Measurements from ENCODE around the gene YPEL2.
A peak's percentile ranks its signal among the peaks of the same experiment; 100 is the strongest.
"Not testable (repeated sequence)": the region's sequence is repeated elsewhere in the genome, so short reads cannot be mapped to it uniquely, and the experiment has no call there.

YPEL2 gene, protein sequence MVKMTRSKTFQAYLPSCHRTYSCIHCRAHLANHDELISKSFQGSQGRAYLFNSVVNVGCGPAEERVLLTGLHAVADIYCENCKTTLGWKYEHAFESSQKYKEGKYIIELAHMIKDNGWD

GRCh38 chr17:59331129-59331928 lies at the start of gene YPEL2:
YPEL2 (plus strand) TSS chr17:59331655; CDS start chr17:59353410, 21,755 bp downstream.
- peak; percentile 92 for DNase-seq

GRCh38 chr17:59284317-59284716 lies 47.1 kb upstream of the YPEL2 start:
- no peak for DNase-seq

GRCh38 chr17:59287452-59287851 lies 44.0 kb upstream of the YPEL2 start:
- DNase-seq, result peak; percentile 2

- DNase-seq, result no peak
These were observed 43.6 kb upstream of the YPEL2 start for GRCh38 chr17:59287891-59288290.

GRCh38 chr17:59289981-59290301 lies 41.5 kb upstream of the YPEL2 start:
- DNase-seq, result no peak

- DNase-seq, result not testable (repeated sequence)
These were observed 41.0 kb upstream of the YPEL2 start for GRCh38 chr17:59290302-59290998.

- DNase-seq, result no peak
These were observed 39.3 kb upstream of the YPEL2 start for GRCh38 chr17:59292174-59292523.

- no peak for DNase-seq
These were observed 35.3 kb upstream of the YPEL2 start for GRCh38 chr17:59296190-59296589.

DNA sequence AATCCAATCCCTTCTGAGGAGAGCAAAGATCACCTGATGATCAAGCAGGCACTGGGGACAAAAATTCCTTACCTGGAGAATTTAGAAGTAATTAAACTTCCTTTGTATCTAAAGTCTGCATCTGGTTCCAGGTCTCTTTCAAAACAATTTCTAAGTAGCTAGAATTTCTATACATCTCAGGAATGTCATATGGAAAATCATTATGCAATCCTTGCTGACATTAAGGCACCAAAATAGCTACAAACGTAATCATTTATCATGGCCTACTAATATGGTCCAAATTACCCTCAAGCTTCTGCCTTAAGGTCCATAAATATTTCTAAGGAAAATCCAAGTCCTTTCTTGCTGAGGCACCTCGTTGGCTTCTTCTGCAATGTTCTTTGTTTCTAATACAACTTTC lies 32.9 kb upstream of the YPEL2 start:
- no peak for DNase-seq

DNA sequence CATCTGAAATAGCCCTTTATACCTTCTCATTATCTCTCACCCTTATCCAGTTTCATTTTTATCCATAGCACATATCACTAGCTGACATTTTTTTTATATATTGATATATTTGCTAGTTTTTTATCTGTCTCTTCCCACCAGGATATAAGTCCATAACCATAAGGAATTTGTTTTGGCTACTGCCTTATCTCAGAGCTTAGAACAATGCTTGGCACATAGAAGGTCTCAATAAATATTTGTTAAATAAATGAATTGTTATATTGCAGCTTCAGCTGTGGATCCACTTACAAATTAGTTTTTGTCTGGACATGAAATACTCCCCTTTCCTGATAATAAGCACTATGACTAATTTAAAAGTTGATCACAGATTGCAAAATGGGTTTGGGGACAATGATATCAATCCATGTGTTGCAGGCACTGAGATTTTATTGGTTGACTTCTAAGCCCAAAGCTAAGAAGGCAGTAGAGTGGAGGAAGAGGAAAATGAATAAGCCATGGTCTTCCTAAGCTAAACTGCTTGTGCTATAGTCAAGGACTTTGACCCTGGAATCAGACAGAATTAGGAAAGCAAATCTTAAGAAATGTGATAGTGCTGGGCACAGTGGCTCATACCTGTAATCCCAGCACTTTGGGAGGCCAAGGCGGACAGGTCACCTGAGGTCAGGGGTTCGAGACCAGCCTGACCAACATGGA lies 31.9 kb upstream of the YPEL2 start:
- no peak for DNase-seq

- DNase-seq, result no peak
These were observed 30.5 kb upstream of the YPEL2 start for GRCh38 chr17:59300941-59301340.

- no peak for DNase-seq
These were observed 26.6 kb upstream of the YPEL2 start for GRCh38 chr17:59304811-59305210.

DNA sequence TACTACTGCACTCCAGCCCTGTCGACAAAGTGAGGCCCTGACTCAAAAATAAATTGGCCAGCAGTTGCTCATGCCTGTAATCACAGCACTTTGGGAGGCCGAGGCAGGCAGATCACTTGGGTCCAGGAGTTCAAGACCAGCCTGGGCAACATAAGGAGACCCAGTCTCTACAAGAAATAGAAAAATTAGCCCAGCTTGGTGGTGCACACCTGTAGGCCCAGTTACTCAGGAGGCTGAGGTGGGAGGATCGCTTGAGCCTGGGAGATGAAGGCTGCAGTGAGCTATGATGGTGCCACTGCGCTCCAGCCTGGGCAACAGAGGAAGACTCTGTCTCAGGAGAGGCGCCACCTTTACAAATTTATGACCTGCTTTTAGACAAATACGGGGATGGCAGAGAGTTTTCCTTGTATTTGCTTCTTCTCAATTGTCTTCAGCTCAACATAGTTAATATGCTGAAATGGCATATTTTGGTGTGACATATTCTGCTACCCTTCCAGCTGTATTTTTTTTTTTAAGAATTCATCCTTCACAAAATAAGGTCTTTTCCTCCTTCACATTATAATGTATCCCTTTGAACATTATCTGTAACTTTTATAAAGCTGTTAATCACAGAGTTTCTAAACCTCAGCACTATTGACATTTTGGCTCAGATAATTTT lies 21.1 kb upstream of the YPEL2 start:
- DNase-seq, result no peak

DNA sequence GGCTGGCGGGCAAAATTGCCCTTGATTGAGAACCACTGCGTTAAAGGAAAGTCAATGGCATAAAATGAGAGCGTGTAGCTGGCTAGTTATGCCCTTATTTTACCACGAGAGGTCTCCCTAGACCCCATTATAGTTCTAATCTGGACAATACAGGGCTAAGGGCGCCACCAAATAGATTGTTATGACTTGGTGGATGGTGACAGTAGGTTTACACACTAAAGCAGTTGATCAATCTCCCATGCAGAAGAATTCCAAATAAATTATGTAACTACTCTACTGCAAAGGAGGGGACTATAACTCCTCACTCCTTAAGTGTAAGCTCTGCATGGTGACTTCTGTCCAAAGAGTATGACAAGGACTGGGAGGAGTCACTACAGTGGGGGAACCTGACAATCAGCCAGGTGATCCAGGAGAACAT lies 20.4 kb upstream of the YPEL2 start:
- DNase-seq, result peak; percentile 75

DNA sequence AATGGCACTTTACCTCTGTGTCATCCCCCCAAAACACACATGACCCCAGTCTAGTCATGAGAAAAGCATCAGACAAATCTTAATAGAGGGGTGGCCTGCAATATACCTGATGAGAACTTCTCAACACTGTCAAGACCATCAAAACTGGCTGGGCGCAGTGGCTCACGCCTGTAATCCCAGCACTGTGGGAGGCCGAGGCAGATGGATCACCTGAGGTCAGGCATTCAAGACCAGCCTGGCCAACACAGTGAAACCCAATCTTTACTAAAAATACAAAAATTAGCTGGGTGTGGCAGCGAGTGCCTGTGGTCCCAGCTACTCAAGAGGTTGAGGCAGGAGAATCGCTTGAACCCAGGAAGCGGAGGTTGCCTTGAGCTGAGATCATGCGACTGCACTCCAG lies 19.9 kb upstream of the YPEL2 start:
- DNase-seq, result not testable (repeated sequence)

GRCh38 chr17:59315866-59316265 lies 15.6 kb upstream of the YPEL2 start:
- no peak for DNase-seq

DNA sequence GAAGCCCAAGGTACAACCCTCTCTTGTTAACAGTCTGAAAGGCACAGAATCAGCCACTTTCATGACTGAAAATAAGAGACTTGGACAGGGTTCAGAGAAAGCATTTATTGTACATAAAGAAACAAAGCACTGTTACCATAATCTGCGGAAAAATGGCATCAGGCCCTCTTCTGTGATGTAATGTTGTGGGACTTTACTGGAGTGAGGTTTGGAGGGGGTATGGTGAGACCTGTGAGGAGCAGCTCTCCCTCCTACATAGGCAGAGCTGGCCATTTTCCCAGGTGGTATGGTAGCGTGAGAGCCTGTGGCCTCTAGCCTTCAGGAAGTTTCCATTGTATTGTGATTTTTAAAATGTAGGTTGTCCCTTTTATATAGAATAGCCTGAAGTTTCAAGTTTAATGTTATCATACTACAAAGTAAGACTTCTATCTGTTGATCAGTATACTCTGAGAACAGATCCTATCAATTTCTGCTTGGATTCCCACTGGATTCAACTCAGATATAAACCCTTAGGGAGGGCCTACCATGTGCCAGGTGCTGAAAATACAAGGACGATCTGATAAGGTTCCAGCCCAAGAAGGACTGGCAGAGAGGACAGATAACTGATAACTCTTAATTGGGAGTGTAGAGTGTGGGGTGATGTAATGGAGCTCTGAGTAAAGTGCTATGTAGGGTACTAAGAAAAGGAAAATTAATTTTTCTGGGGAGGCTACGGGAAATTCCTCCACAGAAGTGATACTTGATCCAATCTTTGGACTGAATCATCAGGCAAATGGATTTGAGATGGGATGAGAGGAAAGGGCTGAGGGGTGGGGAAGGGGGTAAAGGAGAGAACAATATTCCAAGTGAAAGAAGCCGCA lies 4.1 kb upstream of the YPEL2 start:
- no peak for DNase-seq

GRCh38 chr17:59327981-59328290 lies 3.5 kb upstream of the YPEL2 start:
- DNase-seq, result peak; percentile 37

- DNase-seq, result no peak
These were observed 2.9 kb upstream of the YPEL2 start for GRCh38 chr17:59328601-59329000.

- peak; percentile 71 for DNase-seq
These were observed 2.0 kb upstream of the YPEL2 start for GRCh38 chr17:59329176-59330052.

Measured in CD4-positive, alpha-beta T cell treated with Interleukin-12 subunit alpha and Interleukin-12 subunit beta, for 1 hour (primary cell).